ENCODE measurements around the gene IFT43.

Gene IFT43

GRCh38 chr14:76097547-76097946, 112.0 kb downstream of the IFT43 start:
- TF ChIP-seq ZFX (IDR thresholded peaks at IDR 0.05), result no peak
- TF ChIP-seq CTCF (conservative IDR thresholded peaks at IDR 0.05), result no peak
- H3K27ac ChIP-seq, result no peak overlapping the region

DNA sequence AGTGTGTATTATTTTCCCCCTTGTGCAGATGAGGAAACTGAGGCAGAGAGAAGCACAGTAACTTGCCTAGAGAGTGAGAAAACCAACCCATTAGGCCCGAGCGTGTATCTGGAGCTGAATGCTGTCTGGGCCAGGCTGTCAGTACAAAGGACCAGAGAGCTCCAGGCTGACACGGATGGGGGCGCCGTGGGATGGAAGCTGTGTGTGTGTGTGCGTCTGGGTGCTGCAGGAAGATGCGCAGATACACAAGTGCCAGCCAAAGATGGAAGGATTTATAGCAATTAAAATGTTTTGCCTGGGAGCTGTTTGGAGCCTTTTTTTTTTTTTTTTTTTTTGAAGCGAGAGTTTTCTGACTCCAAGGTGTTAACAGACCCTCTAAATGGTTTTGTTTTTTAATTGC, 112.5 kb downstream of the IFT43 start:
- TF ChIP-seq ZFX (IDR thresholded peaks at IDR 0.05) (no peak), CTCF (conservative IDR thresholded peaks at IDR 0.05) (no peak)

GRCh38 chr14:76098916-76099675, 113.5 kb downstream of the IFT43 start:
- no peak for TF ChIP-seq ZFX (IDR thresholded peaks at IDR 0.05)
- TF ChIP-seq CTCF (conservative IDR thresholded peaks at IDR 0.05), result no peak
- no peak overlapping the region for H3K27ac ChIP-seq

More for the DNA sequence above, 112.5 kb downstream of the IFT43 start:
- H3K27ac ChIP-seq, result no peak overlapping the region

DNA sequence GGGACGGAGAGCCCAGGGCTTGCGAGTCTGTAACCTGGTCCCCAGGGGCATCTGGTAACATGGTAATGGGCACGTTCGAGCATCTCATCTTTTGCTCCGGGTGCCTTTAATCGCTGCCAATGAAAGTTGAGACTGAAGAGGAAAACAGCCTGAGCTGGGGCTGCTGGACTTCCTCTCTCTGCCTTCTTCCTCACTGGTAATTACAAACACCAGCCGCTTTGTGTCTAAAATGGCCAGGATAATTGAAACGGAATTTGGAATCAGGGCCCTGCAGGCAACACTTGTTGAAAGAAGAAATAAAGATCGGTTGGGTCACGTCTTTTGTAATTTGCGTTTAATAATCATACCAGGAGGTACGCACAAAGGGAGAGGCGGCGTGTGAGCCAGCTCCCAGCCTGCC, 114.7 kb downstream of the IFT43 start:
- H3K27ac ChIP-seq, result no peak overlapping the region
- no peak for TF ChIP-seq CTCF (conservative IDR thresholded peaks at IDR 0.05)
- no peak for TF ChIP-seq ZFX (IDR thresholded peaks at IDR 0.05)

GRCh38 chr14:76101391-76102379, 116.1 kb downstream of the IFT43 start:
- no peak for TF ChIP-seq CTCF (conservative IDR thresholded peaks at IDR 0.05)
- TF ChIP-seq ZFX (IDR thresholded peaks at IDR 0.05), result no peak
- H3K27ac ChIP-seq, result no peak overlapping the region

DNA sequence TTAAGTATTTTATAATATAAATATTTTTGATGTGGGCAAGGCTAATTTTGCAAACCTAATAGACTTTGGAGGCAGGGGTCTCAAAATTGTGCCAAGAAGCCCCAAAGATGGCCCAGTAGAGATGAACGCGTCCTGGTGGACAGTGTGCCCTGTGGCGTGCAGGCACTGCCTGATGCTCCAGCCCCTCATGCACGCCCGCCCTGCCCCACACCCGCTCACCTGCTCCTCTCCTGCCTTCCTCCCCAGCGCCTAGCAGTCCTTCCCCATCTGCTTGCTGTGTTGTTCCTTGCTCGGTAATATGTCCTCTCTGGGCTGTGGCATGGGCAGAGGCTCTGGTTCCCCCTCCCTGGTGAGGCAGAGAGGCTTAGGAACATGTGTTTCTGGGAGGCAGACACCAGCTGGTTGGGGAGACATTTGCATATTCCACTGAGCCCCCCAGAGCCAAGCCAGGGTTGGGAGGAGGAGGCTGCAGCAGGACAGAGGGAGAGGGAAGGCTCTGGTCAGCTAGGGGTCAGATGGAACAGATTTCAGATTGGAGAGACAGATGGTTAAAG, 119.3 kb downstream of the IFT43 start:
- TF ChIP-seq CTCF (conservative IDR thresholded peaks at IDR 0.05) (no peak), ZFX (IDR thresholded peaks at IDR 0.05) (no peak)
- no peak overlapping the region for H3K27ac ChIP-seq
